CD4-positive, alpha-beta T cell treated with Interleukin-12 subunit alpha and Interleukin-12 subunit beta, for 1 hour (primary cell): ENCODE results near the gene RELA.
"Not testable (repeated sequence)": the region's sequence is repeated elsewhere in the genome, so short reads cannot be mapped to it uniquely, and the experiment has no call there.

Experiments
- DNase-seq: peaks from one replicate; pipeline ENCODE4 v3.0.0-alpha.2; 2020

Gene RELA

GRCh38 chr11:65663639-65664200 is 1.0 kb upstream of the RELA start:
- DNase-seq = peak; percentile 55

GRCh38 chr11:65662247-65662798 is 393 bp downstream of the RELA start:
- DNase-seq = no peak

- no peak for DNase-seq
These were observed 993 bp downstream of the RELA start for GRCh38 chr11:65661599-65662246.

- DNase-seq = not testable (repeated sequence)
These were observed 1.8 kb downstream of the RELA start for GRCh38 chr11:65660908-65661307.

- no peak for DNase-seq
These were observed 2.7 kb downstream of the RELA start for GRCh38 chr11:65660038-65660437.

- no peak for DNase-seq
These were observed 4.3 kb downstream of the RELA start for GRCh38 chr11:65658174-65659021.

GRCh38 chr11:65657426-65657825 is 5.3 kb downstream of the RELA start:
- no peak for DNase-seq

GRCh38 chr11:65655570-65656332 is 7.0 kb downstream of the RELA start:
- no peak for DNase-seq

- no peak for DNase-seq
These were observed 8.1 kb downstream of the RELA start for GRCh38 chr11:65654375-65655349.

- DNase-seq = no peak
These were observed 9.2 kb downstream of the RELA start for GRCh38 chr11:65653229-65654225.

GRCh38 chr11:65652511-65653228 is 10.0 kb downstream of the RELA start:
- peak; percentile 97 for DNase-seq

- no peak for DNase-seq
These were observed 10.9 kb downstream of the RELA start for GRCh38 chr11:65651589-65652510.

- no peak for DNase-seq
These were observed 11.5 kb downstream of the RELA start for GRCh38 chr11:65651339-65651588.

- DNase-seq = no peak
These were observed 12.0 kb downstream of the RELA start for GRCh38 chr11:65650547-65651338.

GRCh38 chr11:65649656-65650546 is 12.8 kb downstream of the RELA start:
- no peak for DNase-seq

- no peak for DNase-seq
These were observed 13.7 kb downstream of the RELA start for GRCh38 chr11:65648997-65649493.
